Osteoblast (primary cell): ENCODE data around the gene MEST. TPM values are rescaled to one million over a fixed set of nuclear protein-coding genes. Genes with fewer than 3 reads are reported as not detected.
A peak's percentile ranks its signal among the peaks of the same experiment; 100 is the strongest.

Source experiments
- DNase-seq: peaks from one replicate; pipeline ENCODE4 v3.0.0; 2011; ENCODE audit warnings: low spot score, mixed read lengths; ENCODE audit not compliant: insufficient read length; ENCODE audit errors: missing footprints
- H2AFZ ChIP-seq: 2 replicates; pipeline ENCODE4 v1.6.0; 2011; ENCODE audit warnings: mild to moderate bottlenecking, low read length
- H3K27ac ChIP-seq: 2 replicates; pipeline ENCODE4 v1.5.1; 2011; ENCODE audit warnings: mild to moderate bottlenecking, low read depth, low read length, moderate library complexity
- H3K27me3 ChIP-seq: 2 replicates; pipeline ENCODE4 v1.6.0; 2012; ENCODE audit warnings: mild to moderate bottlenecking, control low read depth, inconsistent platforms, low read length, moderate library complexity; ENCODE audit not compliant: insufficient read depth
- H3K36me3 ChIP-seq: 2 replicates; pipeline ENCODE4 v1.5.1; 2011; ENCODE audit warnings: mild to moderate bottlenecking, low read length, control low read depth, moderate library complexity; ENCODE audit not compliant: insufficient read depth
- H3K4me1 ChIP-seq: 2 replicates; pipeline ENCODE4 v1.5.1; 2011; ENCODE audit warnings: mild to moderate bottlenecking, low read length, control low read depth, moderate library complexity; ENCODE audit not compliant: insufficient read depth
- H3K4me2 ChIP-seq: 2 replicates; pipeline ENCODE4 v1.6.0; 2011; ENCODE audit warnings: mild to moderate bottlenecking, low read length; ENCODE audit not compliant: insufficient read depth
- H3K4me3 ChIP-seq: fragments of 200-600 bp; sonication (generic); 3 replicates; pipeline ENCODE4 v1.5.1; 2012; ENCODE audit warnings: mild to moderate bottlenecking, low read length, inconsistent platforms; ENCODE audit not compliant: insufficient read depth
- H3K79me2 ChIP-seq: 2 replicates; pipeline ENCODE4 v1.6.0; 2012; ENCODE audit warnings: mild to moderate bottlenecking, low read length, control low read depth, inconsistent platforms; ENCODE audit not compliant: insufficient read depth
- H3K9me3 ChIP-seq: 2 replicates; pipeline ENCODE4 v1.5.1; 2011; ENCODE audit warnings: low read depth, low read length, control low read depth
- H4K20me1 ChIP-seq: 2 replicates; pipeline ENCODE4 v1.6.0; 2012; ENCODE audit warnings: mild to moderate bottlenecking, low read length, control low read depth; ENCODE audit not compliant: insufficient read depth
- total RNA-seq: library from RNA; depleted of rRNA; stranded (reverse); fragments of >200 nt; gene quantifications from 2 replicates; pipeline ENCODE4 v1.2.3, GENCODE V29; 2012
- TF ChIP-seq, protein P1 (sequence below): IDR thresholded peaks from 2 replicates; pipeline ENCODE4 v1.5.1; 2011; ENCODE audit warnings: mild to moderate bottlenecking, low read depth, low read length, moderate library complexity; ENCODE audit errors: extremely low read depth

Gene MEST
- total RNA-seq, 1 donor, result 330 TPM

GRCh38 chr7:130481898-130482297 lies 10.0 kb upstream of the MEST start:
- H3K4me3 ChIP-seq, result peak overlapping the region; percentile 36
- no peak overlapping the region for H3K27ac ChIP-seq
- H2AFZ ChIP-seq, result peak overlapping the region; percentile 77
- TF ChIP-seq, protein P1, sequence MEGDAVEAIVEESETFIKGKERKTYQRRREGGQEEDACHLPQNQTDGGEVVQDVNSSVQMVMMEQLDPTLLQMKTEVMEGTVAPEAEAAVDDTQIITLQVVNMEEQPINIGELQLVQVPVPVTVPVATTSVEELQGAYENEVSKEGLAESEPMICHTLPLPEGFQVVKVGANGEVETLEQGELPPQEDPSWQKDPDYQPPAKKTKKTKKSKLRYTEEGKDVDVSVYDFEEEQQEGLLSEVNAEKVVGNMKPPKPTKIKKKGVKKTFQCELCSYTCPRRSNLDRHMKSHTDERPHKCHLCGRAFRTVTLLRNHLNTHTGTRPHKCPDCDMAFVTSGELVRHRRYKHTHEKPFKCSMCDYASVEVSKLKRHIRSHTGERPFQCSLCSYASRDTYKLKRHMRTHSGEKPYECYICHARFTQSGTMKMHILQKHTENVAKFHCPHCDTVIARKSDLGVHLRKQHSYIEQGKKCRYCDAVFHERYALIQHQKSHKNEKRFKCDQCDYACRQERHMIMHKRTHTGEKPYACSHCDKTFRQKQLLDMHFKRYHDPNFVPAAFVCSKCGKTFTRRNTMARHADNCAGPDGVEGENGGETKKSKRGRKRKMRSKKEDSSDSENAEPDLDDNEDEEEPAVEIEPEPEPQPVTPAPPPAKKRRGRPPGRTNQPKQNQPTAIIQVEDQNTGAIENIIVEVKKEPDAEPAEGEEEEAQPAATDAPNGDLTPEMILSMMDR, result no peak
- no peaks in the 10 kb centered on the region for H3K79me2 ChIP-seq
- H4K20me1 ChIP-seq, result no peaks in the 10 kb centered on the region
- no peaks in the 10 kb centered on the region for H3K9me3 ChIP-seq
- H3K4me1 ChIP-seq, result peaks cover 14% of the 10 kb centered on the region
- no peak for DNase-seq
- peak overlapping the region; percentile 52 for H3K4me2 ChIP-seq
- H3K36me3 ChIP-seq, result no peaks in the 10 kb centered on the region
- peaks cover 4% of the 10 kb centered on the region for H3K27me3 ChIP-seq

- Histone ChIP-seq H2AFZ (no peak overlapping the region), H3K27me3 (peaks cover 4% of the 10 kb centered on the region), H3K27ac (no peak overlapping the region), H3K9me3 (no peaks in the 10 kb centered on the region), H3K4me3 (no peak overlapping the region), H3K4me2 (no peak overlapping the region), H3K36me3 (no peaks in the 10 kb centered on the region), H4K20me1 (no peaks in the 10 kb centered on the region), H3K4me1 (peaks cover 15% of the 10 kb centered on the region), H3K79me2 (no peaks in the 10 kb centered on the region)
- TF ChIP-seq, protein P1, result no peak
- no peak for DNase-seq
These were observed 8.9 kb upstream of the MEST start for GRCh38 chr7:130483031-130483430.

DNA sequence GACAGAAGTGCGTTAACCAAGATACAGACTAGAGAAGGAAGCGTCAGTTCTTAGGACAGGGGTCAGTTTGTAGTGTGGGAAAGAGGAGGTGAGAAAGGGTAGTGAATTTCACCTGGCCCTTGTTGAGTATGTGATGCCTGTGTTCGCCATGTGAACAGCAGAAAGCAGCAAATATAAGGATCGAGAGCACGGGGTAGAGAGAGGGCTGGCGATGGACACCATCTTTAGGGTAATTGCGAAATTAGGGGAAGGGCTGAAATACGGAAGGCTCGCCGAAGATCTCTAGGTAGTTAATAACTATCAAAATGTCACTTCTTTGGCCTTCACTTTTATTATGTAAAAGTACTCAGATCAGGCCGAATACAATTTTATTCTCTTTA lies 6.2 kb upstream of the MEST start:
- H3K27ac ChIP-seq, result no peak overlapping the region
- H2AFZ ChIP-seq, result no peak overlapping the region
- no peak for DNase-seq
- H3K79me2 ChIP-seq, result no peaks in the 10 kb centered on the region
- H3K27me3 ChIP-seq, result peaks cover 4% of the 10 kb centered on the region
- no peaks in the 10 kb centered on the region for H3K36me3 ChIP-seq
- no peaks in the 10 kb centered on the region for H4K20me1 ChIP-seq
- no peak overlapping the region for H3K4me2 ChIP-seq
- peaks cover 31% of the 10 kb centered on the region for H3K4me1 ChIP-seq
- TF ChIP-seq, protein P1, result no peak
- H3K9me3 ChIP-seq, result no peaks in the 10 kb centered on the region
- H3K4me3 ChIP-seq, result no peak overlapping the region

DNA sequence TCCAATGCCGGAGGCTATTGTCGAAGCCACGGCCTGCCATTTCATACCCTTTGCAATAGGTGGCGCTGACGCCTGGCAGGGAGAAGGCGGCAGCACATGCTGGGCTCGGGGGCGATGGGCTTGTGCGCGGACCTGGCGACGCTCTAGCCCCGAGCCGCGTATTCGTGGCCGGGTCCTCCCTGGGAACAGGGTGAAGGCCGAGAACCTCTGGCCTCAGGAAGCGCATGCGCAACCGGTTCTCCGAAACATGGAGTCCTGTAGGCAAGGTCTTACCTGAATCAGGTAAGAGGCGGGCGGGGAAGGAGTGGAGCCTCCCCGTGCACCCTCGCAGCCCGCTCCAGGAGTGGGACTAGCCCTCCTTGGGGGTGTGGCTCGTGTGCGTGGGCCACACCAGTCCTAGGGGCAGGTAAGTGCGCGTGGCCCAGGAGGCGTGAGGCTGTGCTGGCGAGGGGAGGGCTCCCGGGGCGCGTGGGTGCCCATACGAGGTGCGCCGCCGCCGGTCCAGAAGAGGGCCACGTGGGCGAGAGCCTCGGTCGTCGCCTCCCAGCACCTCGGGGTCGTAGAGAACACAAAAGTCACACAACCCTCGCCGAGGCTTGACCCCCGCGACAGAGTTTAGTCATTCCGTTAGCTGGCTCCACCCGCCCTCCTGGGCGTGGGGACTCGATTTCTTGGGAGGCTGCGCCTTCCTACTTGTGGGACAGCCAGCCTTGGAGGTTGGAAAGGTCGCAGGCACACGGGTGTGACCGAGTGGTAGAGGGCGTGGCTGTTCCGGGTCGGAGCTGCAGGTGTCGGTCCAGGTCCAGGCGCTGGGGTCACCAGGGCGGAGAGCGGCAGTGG lies 5.6 kb upstream of the MEST start:
- no peak overlapping the region for H3K4me3 ChIP-seq
- TF ChIP-seq, protein P1, result peak; percentile 8
- DNase-seq, result peak; percentile 62
- H3K9me3 ChIP-seq, result no peaks in the 10 kb centered on the region
- H3K27me3 ChIP-seq, result peaks cover 4% of the 10 kb centered on the region
- H3K4me1 ChIP-seq, result peaks cover 31% of the 10 kb centered on the region
- no peaks in the 10 kb centered on the region for H3K79me2 ChIP-seq
- H3K27ac ChIP-seq, result no peak overlapping the region
- H3K4me2 ChIP-seq, result no peak overlapping the region
- H4K20me1 ChIP-seq, result no peaks in the 10 kb centered on the region
- H2AFZ ChIP-seq, result peak overlapping the region; percentile 37
- H3K36me3 ChIP-seq, result no peaks in the 10 kb centered on the region
